ENCODE data around the gene DDAH1. TPM values are rescaled to one million over a fixed set of nuclear protein-coding genes. Genes with fewer than 3 reads are reported as not detected.
A peak's percentile ranks its signal among the peaks of the same experiment; 100 is the strongest.

The DDAH1 gene
- total and polyA plus RNA-seq, 2 experiments from 2014 or later, result 29.4 to 41.7 TPM

GRCh38 chr1:85277802-85278201 lies 187.2 kb downstream of the DDAH1 start (continued):
- TF ChIP-seq, protein P1, sequence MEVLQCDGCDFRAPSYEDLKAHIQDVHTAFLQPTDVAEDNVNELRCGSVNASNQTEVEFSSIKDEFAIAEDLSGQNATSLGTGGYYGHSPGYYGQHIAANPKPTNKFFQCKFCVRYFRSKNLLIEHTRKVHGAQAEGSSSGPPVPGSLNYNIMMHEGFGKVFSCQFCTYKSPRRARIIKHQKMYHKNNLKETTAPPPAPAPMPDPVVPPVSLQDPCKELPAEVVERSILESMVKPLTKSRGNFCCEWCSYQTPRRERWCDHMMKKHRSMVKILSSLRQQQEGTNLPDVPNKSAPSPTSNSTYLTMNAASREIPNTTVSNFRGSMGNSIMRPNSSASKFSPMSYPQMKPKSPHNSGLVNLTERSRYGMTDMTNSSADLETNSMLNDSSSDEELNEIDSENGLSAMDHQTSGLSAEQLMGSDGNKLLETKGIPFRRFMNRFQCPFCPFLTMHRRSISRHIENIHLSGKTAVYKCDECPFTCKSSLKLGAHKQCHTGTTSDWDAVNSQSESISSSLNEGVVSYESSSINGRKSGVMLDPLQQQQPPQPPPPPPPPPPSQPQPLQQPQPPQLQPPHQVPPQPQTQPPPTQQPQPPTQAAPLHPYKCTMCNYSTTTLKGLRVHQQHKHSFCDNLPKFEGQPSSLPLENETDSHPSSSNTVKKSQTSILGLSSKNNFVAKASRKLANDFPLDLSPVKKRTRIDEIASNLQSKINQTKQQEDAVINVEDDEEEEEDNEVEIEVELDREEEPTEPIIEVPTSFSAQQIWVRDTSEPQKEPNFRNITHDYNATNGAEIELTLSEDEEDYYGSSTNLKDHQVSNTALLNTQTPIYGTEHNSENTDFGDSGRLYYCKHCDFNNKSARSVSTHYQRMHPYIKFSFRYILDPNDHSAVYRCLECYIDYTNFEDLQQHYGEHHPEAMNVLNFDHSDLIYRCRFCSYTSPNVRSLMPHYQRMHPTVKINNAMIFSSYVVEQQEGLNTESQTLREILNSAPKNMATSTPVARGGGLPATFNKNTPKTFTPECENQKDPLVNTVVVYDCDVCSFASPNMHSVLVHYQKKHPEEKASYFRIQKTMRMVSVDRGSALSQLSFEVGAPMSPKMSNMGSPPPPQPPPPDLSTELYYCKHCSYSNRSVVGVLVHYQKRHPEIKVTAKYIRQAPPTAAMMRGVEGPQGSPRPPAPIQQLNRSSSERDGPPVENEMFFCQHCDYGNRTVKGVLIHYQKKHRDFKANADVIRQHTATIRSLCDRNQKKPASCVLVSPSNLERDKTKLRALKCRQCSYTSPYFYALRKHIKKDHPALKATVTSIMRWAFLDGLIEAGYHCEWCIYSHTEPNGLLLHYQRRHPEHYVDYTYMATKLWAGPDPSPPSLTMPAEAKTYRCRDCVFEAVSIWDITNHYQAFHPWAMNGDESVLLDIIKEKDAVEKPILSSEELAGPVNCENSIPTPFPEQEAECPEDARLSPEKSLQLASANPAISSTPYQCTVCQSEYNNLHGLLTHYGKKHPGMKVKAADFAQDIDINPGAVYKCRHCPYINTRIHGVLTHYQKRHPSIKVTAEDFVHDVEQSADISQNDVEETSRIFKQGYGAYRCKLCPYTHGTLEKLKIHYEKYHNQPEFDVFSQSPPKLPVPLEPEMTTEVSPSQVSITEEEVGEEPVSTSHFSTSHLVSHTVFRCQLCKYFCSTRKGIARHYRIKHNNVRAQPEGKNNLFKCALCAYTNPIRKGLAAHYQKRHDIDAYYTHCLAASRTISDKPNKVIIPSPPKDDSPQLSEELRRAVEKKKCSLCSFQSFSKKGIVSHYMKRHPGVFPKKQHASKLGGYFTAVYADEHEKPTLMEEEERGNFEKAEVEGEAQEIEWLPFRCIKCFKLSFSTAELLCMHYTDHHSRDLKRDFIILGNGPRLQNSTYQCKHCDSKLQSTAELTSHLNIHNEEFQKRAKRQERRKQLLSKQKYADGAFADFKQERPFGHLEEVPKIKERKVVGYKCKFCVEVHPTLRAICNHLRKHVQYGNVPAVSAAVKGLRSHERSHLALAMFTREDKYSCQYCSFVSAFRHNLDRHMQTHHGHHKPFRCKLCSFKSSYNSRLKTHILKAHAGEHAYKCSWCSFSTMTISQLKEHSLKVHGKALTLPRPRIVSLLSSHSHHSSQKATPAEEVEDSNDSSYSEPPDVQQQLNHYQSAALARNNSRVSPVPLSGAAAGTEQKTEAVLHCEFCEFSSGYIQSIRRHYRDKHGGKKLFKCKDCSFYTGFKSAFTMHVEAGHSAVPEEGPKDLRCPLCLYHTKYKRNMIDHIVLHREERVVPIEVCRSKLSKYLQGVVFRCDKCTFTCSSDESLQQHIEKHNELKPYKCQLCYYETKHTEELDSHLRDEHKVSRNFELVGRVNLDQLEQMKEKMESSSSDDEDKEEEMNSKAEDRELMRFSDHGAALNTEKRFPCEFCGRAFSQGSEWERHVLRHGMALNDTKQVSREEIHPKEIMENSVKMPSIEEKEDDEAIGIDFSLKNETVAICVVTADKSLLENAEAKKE (CRISPR knock-in tag; IDR thresholded peaks at IDR 0.05), result no peak
- TF ChIP-seq ZNF331 (CRISPR knock-in tag; IDR thresholded peaks at IDR 0.05; ENCODE audit: low read depth), result no peak
- no peak for TF ChIP-seq JUNB (IDR thresholded peaks at IDR 0.05; ENCODE audit: unreplicated experiment)
- TF ChIP-seq, protein P2, sequence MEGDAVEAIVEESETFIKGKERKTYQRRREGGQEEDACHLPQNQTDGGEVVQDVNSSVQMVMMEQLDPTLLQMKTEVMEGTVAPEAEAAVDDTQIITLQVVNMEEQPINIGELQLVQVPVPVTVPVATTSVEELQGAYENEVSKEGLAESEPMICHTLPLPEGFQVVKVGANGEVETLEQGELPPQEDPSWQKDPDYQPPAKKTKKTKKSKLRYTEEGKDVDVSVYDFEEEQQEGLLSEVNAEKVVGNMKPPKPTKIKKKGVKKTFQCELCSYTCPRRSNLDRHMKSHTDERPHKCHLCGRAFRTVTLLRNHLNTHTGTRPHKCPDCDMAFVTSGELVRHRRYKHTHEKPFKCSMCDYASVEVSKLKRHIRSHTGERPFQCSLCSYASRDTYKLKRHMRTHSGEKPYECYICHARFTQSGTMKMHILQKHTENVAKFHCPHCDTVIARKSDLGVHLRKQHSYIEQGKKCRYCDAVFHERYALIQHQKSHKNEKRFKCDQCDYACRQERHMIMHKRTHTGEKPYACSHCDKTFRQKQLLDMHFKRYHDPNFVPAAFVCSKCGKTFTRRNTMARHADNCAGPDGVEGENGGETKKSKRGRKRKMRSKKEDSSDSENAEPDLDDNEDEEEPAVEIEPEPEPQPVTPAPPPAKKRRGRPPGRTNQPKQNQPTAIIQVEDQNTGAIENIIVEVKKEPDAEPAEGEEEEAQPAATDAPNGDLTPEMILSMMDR (conservative IDR thresholded peaks at IDR 0.05; ENCODE audit: low read depth in 2 of 2), result no peak

DNA sequence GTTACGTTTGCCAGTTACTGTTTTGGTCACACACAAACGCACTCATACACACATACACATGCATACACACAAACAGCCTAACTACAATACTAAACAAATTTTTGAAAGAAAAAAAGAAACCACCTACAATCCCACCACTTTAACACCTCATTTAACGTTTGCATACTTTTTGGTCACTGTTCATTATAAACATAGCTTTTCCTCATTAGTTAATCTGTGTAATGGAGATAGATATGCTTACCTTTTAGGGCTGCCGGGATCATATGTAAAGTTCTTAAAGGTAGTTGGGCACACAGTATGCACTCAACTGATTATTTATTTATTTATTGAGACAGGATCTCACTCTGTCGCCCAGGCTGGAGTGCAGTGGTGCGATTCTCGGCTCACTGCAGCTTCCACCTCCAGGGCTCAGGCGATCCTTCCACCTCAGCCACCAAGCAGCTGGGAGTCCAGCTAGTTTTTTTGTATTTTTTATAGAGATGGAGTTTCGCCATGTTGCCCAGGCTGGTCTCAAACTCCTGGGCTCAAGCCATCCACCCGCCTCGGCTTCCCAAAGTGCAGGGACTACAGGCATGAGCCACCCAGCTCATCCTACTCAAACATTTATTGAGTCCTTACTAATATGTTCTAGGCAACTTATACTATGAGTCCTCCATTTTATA lies 187.8 kb downstream of the DDAH1 start:
- Mint-ChIP-seq H3K27ac (peak overlapping the region; percentile 94), H3K9me3 (peaks cover 3% of the 10 kb centered on the region; the same call in 1 of the 3 replicates), H3K4me3 (peak overlapping the region; percentile 88), H3K4me1 (peaks cover 47% of the 10 kb centered on the region), H3K36me3 (ENCODE audit: low read depth) (no peaks in the 10 kb centered on the region; the same call in 2 of the 3 replicates), H3K27me3 (ENCODE audit: insufficient read depth, low read depth, poor library complexity) (peaks cover 13% of the 10 kb centered on the region)
- H3K9me2 ChIP-seq (ENCODE audit: insufficient read depth), result 0 out of 2 replicates have a peak, but pooled peaks cover 5% of the 10 kb centered on the region
- H3K27me3 ChIP-seq (ENCODE audit: insufficient read depth), result no peaks in the 10 kb centered on the region
- H3K79me2 ChIP-seq (replicated peaks; ENCODE audit: insufficient read depth), result peaks cover 38% of the 10 kb centered on the region
- peak overlapping the region; percentile 83 for H3K27ac ChIP-seq (ENCODE audit: low read depth)
- H4K20me1 ChIP-seq (replicated peaks; ENCODE audit: insufficient read depth), result peaks cover 10% of the 10 kb centered on the region; the same call in 1 of the 2 replicates
- no peak for ATAC-seq
- peaks cover 17% of the 10 kb centered on the region for H3K4me1 ChIP-seq (ENCODE audit: insufficient read depth)
- 0 out of 2 replicates have a peak, but pooled peaks cover 6% of the 10 kb centered on the region for H3F3A ChIP-seq (replicated peaks; ENCODE audit: low read depth)
- H2AFZ ChIP-seq, result peak overlapping the region; percentile 12; the same call in 1 of the 2 replicates
- no peak for TF ChIP-seq ZNF331 (CRISPR knock-in tag; IDR thresholded peaks at IDR 0.05; ENCODE audit: low read depth)
- TF ChIP-seq, protein P2 (conservative IDR thresholded peaks at IDR 0.05; ENCODE audit: low read depth in 2 of 2), result no peak
- no peak for TF ChIP-seq CREB1 (CRISPR knock-in tag; IDR thresholded peaks at IDR 0.05; ENCODE audit: low read depth)
- TF ChIP-seq JUNB (IDR thresholded peaks at IDR 0.05; ENCODE audit: unreplicated experiment), result no peak
- TF ChIP-seq NANOG (IDR thresholded peaks at IDR 0.05; ENCODE audit: borderline replicate concordance), result no peak
- peak overlapping the region; percentile 93 for H3K4me3 ChIP-seq
- no peak for DNase-seq (ENCODE audit: low spot score)
- H3K4me2 ChIP-seq, result peak overlapping the region; percentile 75
- H3K36me3 ChIP-seq (ENCODE audit: insufficient read depth), result no peaks in the 10 kb centered on the region

Data from GM23338 (cell line).